ENCODE results near the gene UQCRFS1.
"Not testable (repeated sequence)": the region's sequence is repeated elsewhere in the genome, so short reads cannot be mapped to it uniquely, and the experiment has no call there.

Gene UQCRFS1

DNA sequence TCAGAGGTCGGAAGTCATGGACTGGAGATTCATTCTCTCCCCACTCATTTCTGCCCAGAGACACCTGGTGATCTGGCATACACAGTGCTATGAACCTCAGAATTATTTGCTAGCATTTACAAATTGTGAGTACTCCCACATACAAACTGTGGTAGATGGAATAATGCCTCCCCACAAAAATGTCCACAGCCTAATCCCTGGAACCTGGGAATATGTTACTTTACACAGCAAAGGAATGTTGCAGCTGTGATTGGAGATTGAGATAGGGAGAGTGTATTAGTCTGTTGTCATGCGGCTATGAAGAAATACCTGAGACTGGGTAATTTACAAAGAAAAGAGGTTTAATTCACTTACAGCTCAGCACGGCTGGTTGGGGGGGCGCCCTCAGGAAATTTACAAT lies 3.1 kb upstream of the UQCRFS1 start:
- DNase-seq (ENCODE audit: extremely low read depth, low read depth): no peak
- TF ChIP-seq, protein P1, sequence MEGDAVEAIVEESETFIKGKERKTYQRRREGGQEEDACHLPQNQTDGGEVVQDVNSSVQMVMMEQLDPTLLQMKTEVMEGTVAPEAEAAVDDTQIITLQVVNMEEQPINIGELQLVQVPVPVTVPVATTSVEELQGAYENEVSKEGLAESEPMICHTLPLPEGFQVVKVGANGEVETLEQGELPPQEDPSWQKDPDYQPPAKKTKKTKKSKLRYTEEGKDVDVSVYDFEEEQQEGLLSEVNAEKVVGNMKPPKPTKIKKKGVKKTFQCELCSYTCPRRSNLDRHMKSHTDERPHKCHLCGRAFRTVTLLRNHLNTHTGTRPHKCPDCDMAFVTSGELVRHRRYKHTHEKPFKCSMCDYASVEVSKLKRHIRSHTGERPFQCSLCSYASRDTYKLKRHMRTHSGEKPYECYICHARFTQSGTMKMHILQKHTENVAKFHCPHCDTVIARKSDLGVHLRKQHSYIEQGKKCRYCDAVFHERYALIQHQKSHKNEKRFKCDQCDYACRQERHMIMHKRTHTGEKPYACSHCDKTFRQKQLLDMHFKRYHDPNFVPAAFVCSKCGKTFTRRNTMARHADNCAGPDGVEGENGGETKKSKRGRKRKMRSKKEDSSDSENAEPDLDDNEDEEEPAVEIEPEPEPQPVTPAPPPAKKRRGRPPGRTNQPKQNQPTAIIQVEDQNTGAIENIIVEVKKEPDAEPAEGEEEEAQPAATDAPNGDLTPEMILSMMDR (IDR thresholded peaks at IDR 0.05; ENCODE audit: low read depth, low read length, missing control alignments): no peak
- H3K4me3 ChIP-seq (replicated peaks; ENCODE audit: low read depth, low read length): no peak overlapping the region

DNA sequence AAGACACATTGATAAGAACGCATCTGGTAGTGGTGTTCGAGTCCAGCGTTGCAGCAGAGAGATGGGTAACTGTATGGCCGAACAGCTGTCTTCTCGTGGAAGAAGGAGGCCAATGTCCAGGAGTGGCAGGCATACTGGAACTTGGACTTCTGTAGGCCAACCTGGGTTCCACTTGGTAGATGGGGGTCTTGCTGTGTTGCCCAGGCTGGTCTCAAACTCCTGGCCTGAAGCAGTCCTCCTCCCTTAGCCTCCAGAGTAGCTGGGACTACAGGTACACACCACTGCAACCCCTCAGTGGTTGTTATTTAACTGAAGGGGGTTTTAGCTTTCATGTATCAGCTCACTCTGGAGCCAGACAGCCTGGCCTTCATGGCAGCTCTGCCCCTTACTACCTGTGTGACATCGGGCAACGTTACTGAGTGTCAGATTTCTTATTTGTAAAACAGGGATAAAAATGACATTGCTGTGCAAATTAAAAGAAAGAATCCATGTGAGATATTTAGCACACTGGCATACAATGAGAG lies 2.4 kb upstream of the UQCRFS1 start:
- TF ChIP-seq, protein P1 (IDR thresholded peaks at IDR 0.05; ENCODE audit: low read depth, low read length, missing control alignments): no peak
- no peak for DNase-seq (ENCODE audit: extremely low read depth, low read depth)
- no peak overlapping the region for H3K4me3 ChIP-seq (replicated peaks; ENCODE audit: low read depth, low read length)

DNA sequence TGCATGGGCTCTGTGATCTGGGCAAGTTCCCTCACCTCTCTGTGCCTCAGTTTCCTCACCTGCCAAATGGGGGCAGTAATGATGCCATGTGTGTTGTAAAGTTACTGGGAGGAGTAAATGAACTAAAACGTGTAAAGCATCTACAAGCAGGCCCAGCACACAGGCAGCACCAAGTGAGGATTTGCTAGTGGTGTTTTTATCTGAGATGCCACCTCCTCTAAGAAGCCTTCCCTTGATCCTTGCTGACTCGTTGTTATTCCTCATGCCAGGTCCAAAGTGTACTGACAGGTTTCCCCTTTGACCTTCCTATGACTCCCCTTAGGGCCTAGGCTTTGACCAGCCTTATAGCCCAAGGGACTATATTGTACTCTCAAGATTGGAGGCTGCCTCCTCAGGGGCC lies 1.5 kb upstream of the UQCRFS1 start:
- DNase-seq (ENCODE audit: extremely low read depth, low read depth): no peak
- TF ChIP-seq, protein P1 (IDR thresholded peaks at IDR 0.05; ENCODE audit: low read depth, low read length, missing control alignments): no peak
- H3K4me3 ChIP-seq (replicated peaks; ENCODE audit: low read depth, low read length): no peak overlapping the region

DNA sequence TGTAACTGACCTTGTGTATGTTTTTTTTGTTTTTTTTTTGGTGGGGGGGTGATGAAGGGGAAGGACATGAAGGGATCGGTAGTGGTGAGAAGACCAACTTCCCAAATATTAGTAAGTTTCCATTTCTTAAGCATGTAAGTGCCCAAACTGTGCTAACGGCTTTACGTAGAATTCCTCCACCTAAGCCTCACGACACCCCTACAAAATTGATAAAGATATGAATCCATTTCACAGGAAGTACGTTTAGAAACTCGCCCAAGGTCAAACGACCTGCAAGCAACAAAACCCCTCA lies 649 bp downstream of the UQCRFS1 start:
- DNase-seq (ENCODE audit: extremely low read depth, low read depth): no peak
- peak overlapping the region; percentile 87 for H3K4me3 ChIP-seq (replicated peaks; ENCODE audit: low read depth, low read length)
- TF ChIP-seq, protein P1 (IDR thresholded peaks at IDR 0.05; ENCODE audit: low read depth, low read length, missing control alignments): no peak

DNA sequence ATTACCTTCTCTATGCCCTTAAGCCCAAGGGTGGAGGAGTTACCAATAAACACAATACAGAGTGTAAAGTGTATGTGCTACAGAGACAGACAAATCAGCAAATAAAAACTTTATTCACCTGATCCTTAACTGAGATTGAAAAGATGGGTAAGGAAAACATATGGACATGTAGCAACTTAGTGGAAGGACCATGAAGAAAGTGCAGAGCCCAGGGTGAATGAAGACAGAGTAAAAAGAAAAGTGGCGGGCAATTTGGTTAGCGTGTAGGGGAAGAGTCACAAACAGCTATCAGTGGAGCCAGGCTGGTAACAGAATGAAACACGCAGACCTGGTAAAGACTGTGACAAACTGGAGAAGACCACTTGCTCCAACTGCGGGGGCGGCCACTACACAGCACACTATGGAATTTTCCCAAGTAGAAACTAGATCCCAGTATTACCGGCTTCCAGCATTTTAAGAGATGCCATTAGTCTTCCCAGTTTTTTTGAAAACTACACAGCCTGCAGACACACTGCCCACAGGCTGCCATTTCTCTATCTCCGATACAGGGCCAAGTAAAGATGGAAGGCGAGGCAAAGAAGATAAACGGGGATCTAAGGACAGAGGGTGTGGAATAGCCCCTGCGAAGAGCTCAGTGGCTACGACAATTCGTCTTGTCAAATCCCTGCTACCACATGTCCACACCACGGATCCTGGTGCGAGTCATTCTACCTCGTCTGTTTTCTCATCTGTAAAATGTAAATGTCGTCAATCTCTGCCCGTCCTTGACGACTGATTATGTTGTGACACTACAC lies 1.2 kb downstream of the UQCRFS1 start:
- no peak for DNase-seq (ENCODE audit: extremely low read depth, low read depth)
- TF ChIP-seq, protein P1 (IDR thresholded peaks at IDR 0.05; ENCODE audit: low read depth, low read length, missing control alignments): no peak
- H3K4me3 ChIP-seq (replicated peaks; ENCODE audit: low read depth, low read length): peak overlapping the region; percentile 87

DNA sequence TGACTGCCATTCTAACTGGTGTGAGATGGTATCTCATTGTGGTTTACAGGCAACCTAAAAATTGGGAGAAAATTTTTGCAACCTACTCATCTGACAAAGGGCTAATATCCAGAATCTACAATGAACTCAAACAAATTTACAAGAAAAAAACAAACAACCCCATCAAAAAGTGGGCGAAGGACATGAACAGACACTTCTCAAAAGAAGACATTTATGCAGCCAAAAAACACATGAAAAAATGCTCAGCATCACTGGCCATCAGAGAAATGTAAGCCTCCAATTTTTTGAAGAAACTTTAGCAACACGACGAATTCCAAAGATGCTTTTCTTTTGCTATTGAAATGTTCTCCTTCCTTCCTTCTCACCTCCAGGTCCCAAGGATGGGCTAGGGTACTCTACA lies 1.9 kb downstream of the UQCRFS1 start:
- DNase-seq (ENCODE audit: extremely low read depth, low read depth): not testable (repeated sequence)
- peak overlapping the region; percentile 87 for H3K4me3 ChIP-seq (replicated peaks; ENCODE audit: low read depth, low read length)

DNA sequence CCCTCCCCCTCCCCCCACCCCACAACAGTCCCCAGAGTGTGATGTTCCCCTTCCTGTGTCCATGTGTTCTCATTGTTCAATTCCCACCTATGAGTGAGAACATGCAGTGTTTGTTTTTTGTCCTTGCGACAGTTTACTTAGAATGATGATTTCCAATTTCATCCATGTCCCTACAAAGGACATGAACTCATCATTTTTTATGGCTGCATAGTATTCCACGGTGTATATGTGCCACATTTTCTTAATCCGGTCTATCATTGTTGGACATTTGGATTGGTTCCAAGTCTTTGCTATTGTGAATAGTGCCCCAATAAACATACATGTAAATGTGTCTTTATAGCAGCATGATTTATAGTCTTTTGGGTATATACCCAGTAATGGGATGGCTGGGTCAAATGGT lies 2.4 kb downstream of the UQCRFS1 start:
- not testable (repeated sequence) for H3K4me3 ChIP-seq (replicated peaks; ENCODE audit: low read depth, low read length); DNase-seq (ENCODE audit: extremely low read depth, low read depth)

DNA sequence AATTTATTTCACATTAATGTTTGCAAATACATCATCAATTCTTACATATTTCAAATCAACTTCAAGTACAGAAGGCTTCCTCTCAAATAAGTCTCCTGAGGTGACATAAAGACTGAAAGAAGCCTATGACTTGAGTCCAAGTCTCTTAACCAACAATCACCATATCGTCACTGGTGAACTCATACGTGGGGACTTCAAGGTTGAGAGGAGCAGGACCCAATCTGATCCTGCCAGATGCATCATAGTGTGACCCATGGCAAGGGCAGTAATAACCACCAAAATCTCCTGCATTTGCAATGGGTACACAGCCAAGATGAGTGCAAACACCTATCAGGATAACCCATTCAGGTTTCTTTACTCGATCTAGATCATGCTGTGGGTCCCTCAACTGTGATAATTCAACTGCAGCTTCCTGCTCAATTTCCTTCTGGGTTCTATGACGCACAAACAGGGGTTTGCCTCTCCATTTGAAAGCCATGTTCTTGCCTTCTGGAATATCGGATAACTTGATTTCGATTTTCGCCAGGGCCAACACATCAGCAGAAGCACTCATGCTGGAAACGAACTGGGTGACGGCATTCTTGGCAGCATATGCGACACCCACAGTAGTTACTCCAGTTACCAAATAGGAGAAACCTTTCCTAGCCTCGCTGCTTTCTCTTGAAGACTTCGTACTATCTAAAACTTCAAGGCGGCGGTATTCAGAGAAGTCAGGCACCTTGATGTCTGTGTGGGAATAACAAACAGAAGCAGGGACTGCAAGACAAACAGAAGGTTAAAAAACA lies 5.4 kb downstream of the UQCRFS1 start:
- H3K4me3 ChIP-seq (replicated peaks; ENCODE audit: low read depth, low read length); DNase-seq (ENCODE audit: extremely low read depth, low read depth): not testable (repeated sequence)

Data from HFF-Myc (cell line).